Stimulated activated CD4-positive, alpha-beta T cell treated with anti-CD3 and anti-CD28 coated beads, Interleukin-4, amount 100 ng/mL, for 4 hours (primary cell): Measurements from ENCODE around the gene IGF1R.

Source experiments
- DNase-seq, 2 experiments: peaks; one replicate each; pipeline ENCODE4 v3.0.0-alpha.2; 2020

Gene IGF1R

DNA sequence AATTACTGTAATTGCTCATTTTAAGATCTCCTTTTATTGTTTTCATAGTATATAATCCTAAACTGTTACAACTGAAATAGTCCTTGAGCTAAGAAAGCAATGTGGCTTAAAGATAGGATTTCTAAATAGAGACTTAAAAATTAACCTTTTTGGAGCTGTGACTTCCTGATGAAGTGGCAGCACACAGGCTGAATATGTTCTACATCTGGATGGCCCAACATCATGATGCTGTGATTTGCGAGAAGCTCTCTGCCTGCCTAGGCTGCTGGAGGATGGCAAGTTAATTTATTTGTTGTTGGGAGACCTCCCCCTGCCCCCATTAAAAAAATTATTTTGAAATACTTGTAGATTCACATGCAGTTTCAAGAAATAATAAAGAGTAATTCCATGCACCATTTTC lies 134.5 kb downstream of the IGF1R start:
- DNase-seq: no peak

DNA sequence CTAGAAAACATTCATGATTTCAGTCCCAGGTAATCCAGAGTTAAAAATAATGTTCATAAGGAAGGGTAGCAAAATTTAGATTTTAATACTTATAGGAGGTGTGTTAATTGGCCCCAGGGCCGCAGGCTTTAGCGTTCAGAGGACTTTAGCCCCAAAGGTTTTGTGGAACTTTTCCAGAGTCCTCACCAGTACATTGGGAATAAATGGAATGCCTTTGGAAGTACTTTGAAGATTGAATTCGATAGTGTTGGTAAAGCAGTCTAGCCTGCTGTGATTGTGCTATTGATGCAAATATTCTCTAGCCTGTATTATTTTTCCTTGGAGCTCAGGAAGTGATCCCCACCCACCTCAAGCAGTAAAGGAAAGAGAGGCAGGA lies 137.1 kb downstream of the IGF1R start:
- DNase-seq: no peak

DNA sequence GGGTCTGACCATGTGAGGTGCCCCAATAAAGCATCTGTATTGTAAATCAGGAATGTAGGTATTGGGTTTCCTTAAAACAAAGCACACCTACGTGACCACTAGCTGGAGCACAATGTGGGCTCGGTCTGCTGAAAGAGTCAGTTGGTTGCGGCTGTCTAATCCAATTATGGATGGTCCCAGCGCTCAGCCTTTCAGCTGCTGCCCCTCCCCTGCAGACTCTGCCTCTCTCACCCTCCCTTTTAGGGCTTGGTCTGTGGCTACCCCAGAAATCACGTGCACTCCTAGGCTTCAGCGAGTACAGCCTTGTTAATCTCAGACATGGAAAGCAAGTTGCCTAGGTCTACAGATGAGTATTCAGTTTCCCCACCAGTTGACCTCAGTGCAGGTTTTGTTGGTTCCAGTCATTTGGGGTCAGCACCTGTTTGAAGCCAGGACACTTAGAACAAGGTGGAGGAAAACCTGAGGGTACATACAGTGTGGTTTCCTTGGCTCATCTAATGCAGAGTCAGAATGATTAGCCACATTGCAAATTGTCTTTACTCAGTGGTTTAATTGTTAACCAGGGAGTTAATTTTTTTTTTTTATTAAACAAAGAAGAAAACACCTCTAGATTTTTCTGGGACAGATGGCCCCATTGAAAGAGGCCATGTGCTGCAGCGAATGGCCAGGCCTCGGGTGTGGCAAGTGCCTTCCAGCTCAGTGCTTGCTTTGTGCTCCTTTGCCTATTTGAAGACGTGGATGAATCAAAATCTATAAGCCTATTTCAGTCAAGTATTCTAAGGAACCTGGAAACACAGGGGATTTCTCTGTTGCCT lies 137.7 kb downstream of the IGF1R start:
- DNase-seq: no peak

DNA sequence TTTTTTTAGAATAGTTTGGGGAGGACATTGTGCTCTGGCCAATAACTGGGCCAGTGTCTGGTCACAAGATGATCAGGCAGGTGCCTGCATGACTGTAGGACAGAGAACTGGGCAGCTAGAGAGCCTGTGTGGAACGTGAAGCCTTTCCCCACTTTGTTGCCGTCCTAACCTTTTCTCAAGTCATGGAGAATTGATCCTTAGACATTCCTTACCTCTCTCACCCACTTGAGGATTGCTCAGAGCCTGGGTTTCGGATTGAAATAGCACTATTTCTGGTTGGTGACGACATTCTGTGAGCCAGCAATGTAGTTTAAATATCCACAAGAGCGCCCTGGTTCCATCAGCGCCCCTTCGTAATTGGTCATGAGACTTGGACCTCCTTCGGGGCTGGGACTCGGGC lies 138.4 kb downstream of the IGF1R start:
- DNase-seq: no peak

DNA sequence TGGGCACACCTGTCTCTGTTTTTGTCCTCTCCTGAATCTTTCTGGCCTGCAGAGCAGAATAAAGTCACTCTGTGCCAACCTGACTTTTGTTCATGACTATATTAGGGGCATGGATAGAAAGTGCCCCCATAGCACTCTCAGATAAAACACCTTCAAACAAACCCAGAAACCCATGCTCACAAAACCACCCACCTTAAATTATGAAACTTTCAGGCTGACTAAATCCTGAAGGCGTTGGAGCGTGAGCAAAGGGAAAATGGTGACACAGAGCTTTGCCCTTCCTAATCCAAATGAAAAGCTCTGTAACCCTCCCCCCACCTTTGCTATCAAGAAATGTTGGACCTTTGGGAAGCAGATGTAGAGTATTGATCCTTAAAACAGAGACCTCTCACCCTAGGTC lies 138.9 kb downstream of the IGF1R start:
- no peak for DNase-seq

DNA sequence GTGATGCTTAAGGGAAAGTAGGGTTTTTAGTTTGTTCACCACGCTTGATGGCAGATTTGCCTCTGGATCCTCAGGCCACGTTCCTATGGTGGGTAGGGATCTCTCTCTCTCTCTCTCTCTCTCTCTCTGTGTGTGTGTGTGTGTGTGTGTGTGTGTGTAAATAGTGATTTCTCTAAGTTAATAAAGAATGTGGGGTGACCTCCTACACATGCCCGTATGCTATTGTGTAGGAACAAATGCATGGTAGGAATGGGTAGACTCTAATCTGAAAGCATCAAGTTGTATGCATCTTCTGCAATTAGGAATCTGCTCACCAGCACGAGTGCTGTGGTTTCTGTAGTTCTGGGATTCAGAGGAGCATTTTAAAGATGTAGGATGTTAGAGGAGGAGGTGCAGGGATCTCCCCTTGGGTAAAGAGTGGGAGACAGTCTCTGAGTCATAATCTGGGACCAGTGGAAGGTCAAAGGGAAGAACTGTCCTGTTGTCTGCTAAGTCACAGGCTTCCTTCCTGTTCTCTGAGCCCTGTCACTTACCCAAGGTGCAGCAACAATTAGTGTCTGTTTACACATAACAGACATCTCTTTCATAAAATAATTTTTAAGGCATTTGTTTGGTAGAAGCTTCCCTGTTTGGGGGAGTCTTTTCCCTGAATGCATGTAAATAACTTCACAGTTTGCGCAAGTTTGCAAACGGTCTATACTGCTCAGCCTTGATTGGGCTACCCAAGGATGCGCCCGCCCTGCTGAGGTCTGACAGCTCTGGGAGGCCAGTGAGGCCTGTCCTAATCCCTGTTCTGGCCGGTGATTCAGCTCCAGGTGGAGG lies 139.8 kb downstream of the IGF1R start:
- DNase-seq: no peak

DNA sequence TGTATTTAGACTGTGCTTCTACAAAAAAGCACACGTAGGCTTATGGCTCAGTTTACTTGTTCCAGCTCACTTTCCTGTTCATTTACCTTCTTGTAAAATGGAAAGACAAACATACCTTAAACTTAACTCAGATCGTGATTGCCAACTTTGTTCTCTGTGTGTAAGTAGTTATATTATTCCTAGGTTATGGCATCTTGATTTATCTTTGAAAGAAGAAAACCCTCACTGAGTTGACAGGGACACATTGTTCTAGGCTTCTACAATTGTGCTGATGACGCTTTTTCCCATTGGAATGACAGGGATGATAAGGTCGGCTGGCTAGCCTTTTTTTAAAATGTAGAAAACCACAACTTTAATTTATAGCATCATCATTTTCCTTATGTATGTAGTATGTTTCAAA lies 140.7 kb downstream of the IGF1R start:
- DNase-seq: no peak

DNA sequence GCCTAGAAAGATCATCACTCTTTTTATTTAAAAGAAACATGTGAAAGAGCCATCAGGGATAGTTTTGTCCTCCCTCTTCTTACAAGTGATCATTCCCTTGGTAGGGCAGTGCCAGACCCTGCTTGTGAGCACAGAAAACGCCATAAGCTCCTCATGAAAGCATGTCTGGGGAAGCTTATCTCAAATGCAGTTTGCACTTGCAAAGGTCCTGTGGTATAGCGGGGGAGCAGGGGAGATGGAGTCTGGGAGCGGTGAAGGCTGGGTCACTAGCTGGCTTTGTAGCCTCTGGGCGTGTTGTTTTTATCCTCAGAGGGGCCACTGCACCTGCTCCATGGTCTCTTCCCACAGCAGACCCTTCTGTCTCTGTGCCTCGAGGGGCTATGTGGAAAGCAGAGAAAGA lies 141.9 kb downstream of the IGF1R start:
- DNase-seq: no peak

DNA sequence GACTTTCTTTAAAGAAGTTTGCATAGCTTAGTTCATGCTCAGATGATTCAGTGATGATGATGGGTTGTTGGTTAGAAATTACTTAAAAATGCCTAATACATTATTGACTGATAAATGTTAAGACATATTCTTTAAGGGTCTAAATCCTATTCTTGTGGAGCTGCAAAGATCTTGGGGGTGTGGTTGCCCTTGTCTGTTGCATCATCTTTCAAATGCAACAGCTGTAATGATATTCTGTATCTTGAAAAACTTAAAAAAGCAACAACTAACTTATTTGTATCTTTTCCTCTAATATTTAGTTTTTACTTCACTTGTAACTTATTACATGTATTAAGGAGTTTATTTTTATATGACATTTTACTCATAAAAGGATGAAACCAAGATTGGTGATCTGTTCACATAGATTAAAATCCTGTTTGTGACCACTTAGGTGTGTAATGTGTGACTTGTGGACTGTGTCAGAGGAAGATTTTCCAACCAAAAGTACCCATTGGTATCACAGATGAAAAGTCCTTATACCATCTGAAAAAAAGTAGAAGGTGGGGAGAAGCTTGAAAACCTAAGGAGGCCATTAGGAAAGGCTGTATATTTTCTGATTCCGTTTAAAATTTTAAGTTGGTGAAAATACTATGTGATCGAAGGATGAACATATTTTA lies 142.8 kb downstream of the IGF1R start:
- DNase-seq: no peak

DNA sequence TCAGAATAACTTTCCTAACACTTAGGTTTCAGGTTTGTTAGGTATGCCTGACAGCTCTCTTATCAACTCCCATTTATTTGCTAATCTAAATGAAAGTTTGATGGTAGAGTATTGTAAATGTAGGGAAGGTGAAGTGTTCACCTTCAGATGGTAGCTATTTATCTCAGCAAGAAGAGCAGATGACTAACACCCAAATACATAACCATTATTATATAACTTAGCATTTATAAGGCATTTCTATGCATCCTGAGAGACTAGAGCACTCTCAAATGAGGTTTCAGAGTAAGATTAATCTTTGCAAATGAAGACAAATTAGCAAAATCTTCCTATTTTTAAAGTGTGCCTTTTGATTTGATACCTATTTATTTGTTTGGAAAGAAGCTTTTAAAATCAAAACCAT lies 143.8 kb downstream of the IGF1R start:
- no peak for DNase-seq

DNA sequence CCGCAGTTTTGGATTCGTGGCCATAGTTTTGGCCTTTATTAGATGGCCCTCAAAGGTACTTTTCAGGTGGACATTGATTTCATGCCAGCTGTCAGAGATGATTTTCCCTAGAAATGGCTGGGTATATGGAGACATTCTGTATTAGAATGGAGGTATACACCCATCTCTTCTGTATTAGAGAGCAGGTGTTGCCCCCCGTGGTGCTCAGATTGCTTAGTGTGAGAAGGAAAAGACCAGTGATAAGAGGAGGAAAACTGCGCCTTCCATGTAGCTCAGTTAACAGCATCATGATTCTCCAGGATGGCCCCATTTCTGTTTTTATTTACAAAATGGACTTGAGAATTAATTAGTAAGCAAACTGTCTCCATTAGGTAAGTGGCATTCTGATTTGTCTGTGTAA lies 145.9 kb downstream of the IGF1R start:
- no peak for DNase-seq

DNA sequence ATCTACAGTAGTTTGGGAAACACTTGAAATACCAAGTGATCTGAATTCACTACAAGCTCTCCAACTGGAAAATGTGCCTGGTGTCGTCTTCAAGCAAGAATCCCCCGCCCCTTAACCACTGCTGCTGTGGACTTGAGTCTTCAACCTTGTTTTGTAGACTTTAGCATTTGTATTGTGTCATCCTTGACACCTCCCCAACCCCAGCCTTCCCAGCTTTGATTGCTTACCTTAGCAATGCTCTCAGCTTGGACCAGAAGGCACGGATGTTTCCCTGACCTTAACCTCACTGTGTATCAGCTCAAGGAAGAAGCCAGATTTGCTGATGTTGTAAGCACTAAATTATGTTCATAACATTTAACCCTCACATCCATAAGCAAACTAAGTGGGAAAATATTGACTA lies 146.4 kb downstream of the IGF1R start:
- DNase-seq: no peak

DNA sequence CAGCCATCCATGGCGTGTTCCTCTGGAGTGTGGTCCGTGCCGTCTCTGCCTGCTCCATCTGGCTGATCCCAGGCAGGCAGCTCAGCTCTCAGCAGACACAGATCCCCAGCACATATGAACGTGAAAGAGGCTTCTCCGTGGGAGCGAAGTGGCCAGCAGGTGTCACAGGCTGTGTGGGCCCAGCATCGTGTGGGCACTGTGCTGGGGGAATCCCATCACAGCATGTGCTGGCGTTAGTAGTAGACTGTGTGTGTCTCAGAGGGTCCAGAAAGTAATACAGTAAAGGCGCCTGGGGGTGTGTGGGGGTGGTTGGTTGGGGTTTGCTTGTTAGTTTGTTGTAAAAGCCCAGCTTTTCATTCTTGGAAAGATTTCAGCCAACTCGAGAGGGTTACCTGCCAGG lies 147.6 kb downstream of the IGF1R start:
- DNase-seq: no peak

DNA sequence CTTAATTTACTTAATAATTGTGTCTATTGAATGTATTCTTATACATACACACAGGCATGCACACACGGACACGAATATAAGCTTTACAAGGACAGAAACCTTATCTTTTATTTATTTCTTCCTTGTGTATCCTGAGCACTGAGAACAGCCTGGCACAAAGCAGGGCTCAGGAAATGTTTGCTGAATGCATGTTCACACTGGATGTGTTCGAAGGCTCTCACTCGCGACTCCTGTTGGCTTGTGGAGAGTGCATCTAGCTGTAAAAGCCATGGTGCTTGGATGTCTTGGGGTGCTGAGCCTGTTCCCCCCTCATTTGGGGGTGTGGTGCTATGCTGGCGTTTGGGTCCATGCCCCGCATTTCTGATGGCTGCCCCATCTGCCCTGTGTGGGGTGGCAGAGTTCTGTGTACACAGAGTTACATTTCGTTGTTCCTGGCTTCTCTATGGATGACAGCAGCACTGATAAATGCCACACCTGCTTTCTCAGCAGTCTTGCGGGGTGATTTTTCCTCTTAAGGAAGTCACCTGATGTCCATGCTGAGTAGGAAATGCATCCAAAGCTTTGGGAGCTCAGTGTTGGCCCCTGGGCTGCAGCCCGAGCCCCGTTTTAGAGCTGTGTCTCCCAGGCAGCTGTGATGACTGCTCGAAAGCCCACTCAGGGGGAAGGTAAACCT lies 148.5 kb downstream of the IGF1R start:
- DNase-seq: no peak

DNA sequence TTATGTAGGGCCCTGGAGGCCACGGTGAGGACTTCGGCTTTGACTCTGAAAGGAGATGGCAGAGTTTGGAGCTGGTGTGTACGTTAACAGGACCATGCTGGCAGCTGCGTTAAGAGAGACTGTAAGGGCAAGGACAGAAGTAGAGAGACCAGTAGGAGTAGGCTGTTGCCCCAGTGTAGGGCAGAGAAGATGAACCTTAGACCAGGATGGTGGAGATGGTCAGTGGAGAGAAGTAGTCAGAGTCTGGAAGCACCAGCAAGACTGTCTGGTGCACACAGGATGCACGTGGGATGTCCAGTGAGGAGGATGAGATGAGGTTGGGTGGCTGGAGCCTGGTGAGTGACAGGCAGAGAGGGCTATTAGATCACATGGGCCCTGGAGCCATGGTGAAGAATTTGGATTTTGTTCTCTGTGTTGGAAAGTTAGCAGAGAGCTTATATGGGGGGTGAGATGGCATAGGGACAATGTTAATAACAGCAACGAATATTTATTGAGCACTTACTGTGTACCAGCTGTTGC lies 150.1 kb downstream of the IGF1R start:
- DNase-seq: no peak

DNA sequence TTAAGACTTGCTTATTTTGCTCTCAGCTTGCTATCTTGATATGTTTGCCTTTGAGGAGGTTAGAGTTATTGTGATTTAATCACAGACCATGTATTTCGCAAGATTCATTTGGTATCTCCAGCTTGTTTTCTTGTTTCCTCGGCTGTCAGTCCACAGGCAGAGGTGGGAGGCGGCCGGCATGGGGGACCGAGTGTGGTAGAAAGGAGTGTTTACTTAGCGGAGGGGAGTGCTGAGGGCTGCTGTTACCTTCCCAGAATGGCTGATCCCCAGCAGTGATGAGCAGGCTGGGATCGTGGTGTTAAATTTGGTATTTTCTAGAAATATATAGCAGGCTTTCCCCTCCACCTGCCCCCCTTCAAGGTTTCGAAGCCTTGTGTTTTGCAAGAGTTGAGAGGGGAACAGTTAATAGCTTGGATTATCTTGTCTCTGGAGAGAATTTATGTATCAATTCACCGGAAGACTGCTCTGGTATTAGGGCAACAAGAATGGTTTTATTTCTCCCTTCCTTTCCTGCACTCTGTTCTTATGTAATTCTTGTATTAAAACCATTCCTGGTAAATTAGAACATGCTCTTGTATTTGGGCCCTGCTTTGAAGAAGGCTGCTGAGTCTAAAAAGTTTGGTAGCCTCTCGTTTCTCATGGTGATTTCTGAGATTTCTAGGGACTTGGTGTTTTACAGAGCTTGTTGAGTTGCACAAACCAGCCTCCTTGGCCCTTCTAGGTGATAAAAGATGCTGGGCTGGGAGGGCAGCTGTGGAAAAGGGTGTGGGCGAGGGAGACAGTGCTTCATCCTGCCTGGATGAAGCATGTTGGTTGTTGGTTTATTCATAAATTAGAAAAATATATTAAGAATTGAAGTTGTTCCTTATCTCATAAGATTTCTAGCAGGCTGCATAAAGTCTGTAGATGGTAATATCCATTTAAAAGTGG lies 151.4 kb downstream of the IGF1R start:
- no peak for DNase-seq

DNA sequence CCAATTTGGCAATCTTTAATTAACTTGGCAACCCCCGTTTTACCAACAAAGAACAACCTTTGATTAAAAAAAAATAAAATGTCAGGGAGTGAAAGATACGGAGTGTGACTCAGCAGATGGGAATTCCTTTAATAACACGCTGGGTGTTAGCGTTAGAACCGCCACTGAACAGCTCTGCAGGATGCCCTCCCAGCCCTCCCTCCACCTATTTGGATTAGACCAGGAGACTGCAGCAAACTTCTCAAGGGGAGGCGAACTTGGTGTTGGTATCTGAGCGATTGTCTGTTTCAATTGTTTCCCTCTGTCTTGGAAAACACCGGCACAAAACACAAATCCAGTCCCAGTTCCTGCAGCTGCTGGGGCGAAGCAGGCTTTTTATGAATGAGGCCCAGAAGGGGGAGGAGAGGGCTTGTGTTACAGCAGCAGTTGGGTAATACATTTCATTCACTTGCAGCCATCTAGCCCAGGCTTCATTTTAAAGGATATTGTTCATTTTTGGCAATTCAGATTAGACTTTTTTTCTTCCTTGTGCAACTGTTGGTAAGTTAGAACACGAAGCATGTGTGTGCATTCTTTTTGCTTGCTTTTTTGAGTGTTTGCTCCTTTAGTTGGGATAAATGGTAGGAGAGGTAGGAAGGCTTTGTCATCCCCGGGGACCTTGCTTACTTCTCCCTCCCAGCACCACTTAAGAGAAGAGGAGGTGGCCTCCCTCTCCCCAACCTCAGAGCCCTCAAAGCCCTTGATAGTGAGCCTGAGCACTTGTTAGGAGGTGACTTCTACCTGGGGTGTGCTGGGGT lies 152.3 kb downstream of the IGF1R start:
- DNase-seq: no peak

DNA sequence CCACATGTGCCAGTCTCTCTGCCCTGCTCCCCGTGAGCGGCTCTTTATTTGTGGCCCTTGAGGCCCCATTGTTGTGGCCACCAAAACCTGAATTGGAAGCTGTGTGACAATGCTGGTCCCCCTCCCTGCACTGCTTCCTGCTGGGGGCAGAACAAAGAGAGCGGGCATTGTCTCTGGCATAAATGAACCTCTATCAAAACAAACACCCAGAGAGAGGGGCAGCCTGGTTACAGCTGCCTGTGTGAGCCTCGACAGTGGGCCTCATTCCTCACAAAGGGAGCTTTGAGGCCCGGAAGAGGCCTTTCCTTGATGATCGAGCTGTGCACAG lies 152.9 kb downstream of the IGF1R start:
- no peak for DNase-seq

DNA sequence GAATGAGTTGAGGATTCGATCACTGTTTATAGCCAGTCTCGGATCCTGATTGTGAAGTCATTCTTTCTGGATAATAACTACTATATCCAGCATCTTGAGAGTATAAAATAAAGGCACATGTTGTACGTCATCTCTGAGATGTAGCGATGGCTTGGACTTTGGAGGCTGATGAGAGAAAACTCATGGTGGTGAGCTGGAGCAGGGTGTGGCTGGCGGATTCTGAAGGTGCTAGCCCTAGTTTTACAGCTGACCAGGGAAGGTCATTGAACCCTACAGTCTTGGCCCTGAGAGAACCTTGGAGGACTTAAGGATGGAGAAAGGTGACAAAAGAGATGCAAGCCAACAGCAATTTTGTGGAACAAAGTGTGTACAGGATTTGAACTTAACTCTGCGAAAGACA lies 153.8 kb downstream of the IGF1R start:
- DNase-seq: no peak

DNA sequence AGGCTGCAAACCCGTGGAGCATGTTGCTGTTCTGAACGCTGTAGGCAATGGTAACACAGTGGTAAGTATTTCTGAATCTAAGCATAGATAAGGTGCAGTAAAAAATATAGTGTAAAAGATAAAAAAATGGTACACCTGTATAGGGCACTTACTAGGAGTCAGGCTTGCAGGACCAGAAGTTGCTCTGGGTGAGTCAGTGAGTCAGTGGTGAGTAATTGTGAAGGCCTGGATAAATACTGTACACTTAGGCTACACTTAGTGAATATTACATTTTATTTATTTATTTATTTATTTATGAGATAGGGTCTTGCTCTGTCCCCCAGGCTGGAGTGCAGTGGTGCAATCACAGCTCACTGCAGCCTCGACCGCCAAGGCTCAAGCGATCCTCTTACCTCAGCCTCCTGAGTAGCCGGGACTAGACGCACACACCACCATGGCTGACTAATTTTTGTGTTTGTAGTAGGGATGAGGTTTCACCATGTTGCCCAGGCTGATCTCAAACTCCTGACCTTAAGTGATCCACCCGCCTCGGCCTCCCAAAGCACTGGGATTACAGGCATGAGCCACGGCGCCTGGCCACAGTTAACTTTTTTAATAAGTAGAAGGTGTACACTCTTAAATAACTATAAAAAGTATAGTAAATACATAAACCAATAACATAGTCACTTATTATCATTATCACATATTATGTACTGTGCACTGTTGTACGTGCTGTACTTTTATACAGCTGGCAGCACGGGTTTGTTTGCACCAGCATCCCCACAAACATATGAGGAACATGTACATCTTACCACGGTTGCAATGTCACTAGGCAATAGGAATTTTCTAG lies 155.1 kb downstream of the IGF1R start:
- DNase-seq: no peak

DNA sequence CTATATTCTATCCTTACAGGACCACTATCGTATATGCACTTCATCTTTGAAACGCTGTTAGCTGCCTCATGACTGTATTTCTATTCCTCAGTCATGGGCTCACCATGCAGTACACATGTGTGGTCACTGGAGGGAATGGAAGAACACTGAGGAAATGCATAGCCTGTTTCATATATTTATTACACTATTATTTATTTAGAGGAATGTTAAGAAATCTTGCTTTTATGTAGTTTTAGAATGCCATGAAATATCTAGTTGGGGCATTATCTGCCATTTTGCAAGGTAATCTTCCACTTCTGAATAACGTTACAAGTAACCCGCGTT lies 155.7 kb downstream of the IGF1R start:
- no peak for DNase-seq
